ENCODE measurements around the gene TMEM151B. TPM values are rescaled to one million over a fixed set of nuclear protein-coding genes. Genes with fewer than 3 reads are reported as not detected.
A peak's percentile ranks its signal among the peaks of the same experiment; 100 is the strongest.

TMEM151B gene
- total and polyA plus RNA-seq, 10 of the 15 experiments (the other 5 are each of a cell fraction or from before 2014, with no cell fraction given): 0.01 to 0.19 (median 0.05) TPM; not detected in 6

- no peak for TF ChIP-seq ZBTB4 (CRISPR knock-in tag; IDR thresholded peaks at IDR 0.05)
- peak; percentile 72; the same call in 1 of the 2 replicates for TF ChIP-seq GATAD2B (conservative IDR thresholded peaks at IDR 0.05; ENCODE audit: low read depth)
- no peak for TF ChIP-seq MLLT1 (IDR thresholded peaks at IDR 0.05)
- TF ChIP-seq IRF4 (IDR thresholded peaks at IDR 0.05; ENCODE audit: low read depth, low read length): 0 out of 2 replicates have a peak, but pooled peaks have one; percentile 37
- TF ChIP-seq RAD51 (IDR thresholded peaks at IDR 0.05): no peak
- peak; percentile 47; the same call in 1 of the 3 replicates for TF ChIP-seq POU2F2 (IDR thresholded peaks at IDR 0.05; ENCODE audit: borderline replicate concordance, low read depth, low read length)
- no peak for TF ChIP-seq REST (IDR thresholded peaks at IDR 0.05; ENCODE audit: low read depth, low read length)
- no peak for TF ChIP-seq MYB (IDR thresholded peaks at IDR 0.05; ENCODE audit: borderline replicate concordance, low read depth, low read length)
- no peak for TF ChIP-seq NR2C2 (IDR thresholded peaks at IDR 0.05; ENCODE audit: borderline replicate concordance, control insufficient read depth, insufficient read length, low read depth)
- TF ChIP-seq SUPT20H (IDR thresholded peaks at IDR 0.05; ENCODE audit: borderline replicate concordance, control insufficient read depth, low read depth, low read length): no peak
- no peak for TF ChIP-seq ZNF384 (IDR thresholded peaks at IDR 0.05; ENCODE audit: borderline replicate concordance, low read depth, low read length)
- TF ChIP-seq ASH2L (IDR thresholded peaks at IDR 0.05; ENCODE audit: borderline replicate concordance, low read depth): no peak
- no peak for TF ChIP-seq SMAD1 (IDR thresholded peaks at IDR 0.05; ENCODE audit: low read depth, partially characterized antibody)
- TF ChIP-seq YY1 (IDR thresholded peaks at IDR 0.05; ENCODE audit: low read depth, low read length): peak; percentile 75; the same call in 1 of the 2 replicates
- no peak for TF ChIP-seq ATF3 (IDR thresholded peaks at IDR 0.05; ENCODE audit: borderline replicate concordance, extremely low read depth, low read depth, low read length)
- TF ChIP-seq SREBF2 (IDR thresholded peaks at IDR 0.05; ENCODE audit: low read length): no peak
- TF ChIP-seq KAT2A (conservative IDR thresholded peaks at IDR 0.05; ENCODE audit: control insufficient read depth, low read depth, low read length): no peak
- TF ChIP-seq ZNF24 (IDR thresholded peaks at IDR 0.05): peak; percentile 32; the same call in 1 of the 2 replicates
- no peak for TF ChIP-seq FOXM1 (IDR thresholded peaks at IDR 0.05; ENCODE audit: low read depth, low read length)
- no peak for TF ChIP-seq SUZ12 (IDR thresholded peaks at IDR 0.05; ENCODE audit: unreplicated experiment)
- peak; percentile 86 for TF ChIP-seq IKZF1 (conservative IDR thresholded peaks at IDR 0.05)
- TF ChIP-seq RFX5 (IDR thresholded peaks at IDR 0.05; ENCODE audit: low read depth, low read length): no peak; the same call in 1 of the 2 replicates
Observed at GRCh38 chr6:44245912-44246662, 24.2 kb upstream of the TMEM151B start (continued).

All from GM12878 (cell line).